ENCODE results near the gene FLNC.

GRCh38 chr7:128832880-128833147 lies 2.6 kb downstream of the FLNC start:
- no peak for TF ChIP-seq CTCF (IDR thresholded peaks at IDR 0.05)
- TF ChIP-seq EZH2 (IDR thresholded peaks at IDR 0.05) = no peak
- TF ChIP-seq EZH2phosphoT487 (IDR thresholded peaks at IDR 0.05) = no peak
